B cell (primary cell): ENCODE measurements around the gene FAM20C. TPM values are rescaled to one million over a fixed set of nuclear protein-coding genes. Genes with fewer than 3 reads are reported as not detected.
"Not testable (repeated sequence)": the region's sequence is repeated elsewhere in the genome, so short reads cannot be mapped to it uniquely, and the experiment has no call there.

ENCODE experiments used
- ATAC-seq: fragments of 200-7000 bp; cut with Tn5 transposase; one replicate; pipeline ENCODE4 v1.10.0; 2021; ENCODE audit warnings: low read depth, mild to moderate bottlenecking, moderate number of reproducible peaks, moderate library complexity
- CTCF ChIA-PET: fragments of 350-600 bp; sonication (Branson Sonifier 250); formaldehyde crosslinking; loops from one replicate; lab custom pipeline; 2021; ENCODE audit warnings: antibody characterized with exemption, inconsistent platforms; lab: Charles Lee
- POLR2A ChIA-PET: fragments of 350-600 bp; sonication (Branson Sonifier 250); formaldehyde crosslinking; loops from one replicate; lab custom pipeline; 2021; ENCODE audit warnings: antibody characterized with exemption; lab: Charles Lee
- DNase-seq: peaks from one replicate; pipeline ENCODE4 v3.0.0; 2013
- H2AFZ ChIP-seq: 2 replicates; pipeline ENCODE4 v1.6.1; 2012; ENCODE audit warnings: mild to moderate bottlenecking, low read depth, low read length; ENCODE audit not compliant: insufficient read depth, poor library complexity, severe bottlenecking
- H3K27ac ChIP-seq, 2 donors: 1 replicate in 1 of 2; 2 replicates in 1 of 2; pipeline ENCODE4 v1.5.1; 2012 to 2013; ENCODE audit warnings: low read length in 2 of 2, mild to moderate bottlenecking in 2 of 2, moderate library complexity in 1 of 2
- H3K27me3 ChIP-seq, 4 experiments: fragments of 200-600 bp in 1 of 4; sonication (generic) in 1 of 4; replicated peaks in 1 of 4; 1 replicate in 2 of 4; 2 replicates in 2 of 4; pipeline versions ENCODE4 v1.6.1 to v1.7.0; 2013 to 2016; ENCODE audit warnings: low read length in 3 of 4, mild to moderate bottlenecking in 2 of 4, mixed read lengths in 1 of 4, moderate library complexity in 1 of 4; ENCODE audit not compliant: insufficient read depth in 4 of 4, control insufficient read depth in 3 of 4; ENCODE audit errors: control extremely low read depth in 1 of 4
- H3K36me3 ChIP-seq, 2 experiments: replicated peaks in 1 of 2; 1 replicate in 1 of 2; 2 replicates in 1 of 2; pipeline versions ENCODE4 v1.6.1 to v1.7.1; 2013; ENCODE audit warnings: low read length in 1 of 2; ENCODE audit not compliant: insufficient read depth in 2 of 2, control insufficient read depth in 1 of 2; ENCODE audit errors: control extremely low read depth in 1 of 2, extremely low read depth in 1 of 2
- H3K4me1 ChIP-seq, 2 donors: fragments of 200-600 bp in 1 of 2; sonication (generic) in 1 of 2; 1 replicate in 1 of 2; 2 replicates in 1 of 2; pipeline versions ENCODE4 v1.5.1 to v1.6.1; 2013 to 2017; ENCODE audit warnings: low read length in 2 of 2; ENCODE audit not compliant: control insufficient read depth in 2 of 2, insufficient read depth in 2 of 2
- H3K4me2 ChIP-seq: replicated peaks from 2 replicates; pipeline ENCODE3; 2012; ENCODE audit warnings: mild to moderate bottlenecking, low read depth, low read length; ENCODE audit not compliant: poor library complexity, severe bottlenecking
- H3K4me3 ChIP-seq, 5 experiments: fragments of 200-600 bp in 1 of 5; sonication (generic) in 1 of 5; 1 replicate in 3 of 5; 2 replicates in 2 of 5; pipeline versions ENCODE4 v1.5.1 to v1.7.0; 2011 to 2016; ENCODE audit warnings: low read length in 4 of 5, mild to moderate bottlenecking in 4 of 5, low read depth in 2 of 5, control low read depth in 1 of 5, moderate library complexity in 1 of 5; ENCODE audit not compliant: insufficient read depth in 1 of 5; ENCODE audit errors: control extremely low read depth in 1 of 5, extremely low read depth in 1 of 5
- H3K79me2 ChIP-seq: fragments of 200-600 bp; sonication (generic); one replicate; pipeline ENCODE4 v1.6.0; 2016; ENCODE audit warnings: low read length; ENCODE audit not compliant: control insufficient read depth, insufficient read depth
- H3K9ac ChIP-seq: fragments of 200-600 bp; sonication (generic); 2 replicates; pipeline ENCODE4 v1.6.1; 2017; ENCODE audit warnings: mild to moderate bottlenecking, low read length, moderate library complexity
- H3K9me3 ChIP-seq, 3 donors: one replicate each; pipeline versions ENCODE4 v1.6.1 to v1.7.1; 2013; ENCODE audit warnings: low read length in 2 of 3; ENCODE audit not compliant: control insufficient read depth in 2 of 3, insufficient read depth in 1 of 3; ENCODE audit errors: control extremely low read depth in 1 of 3
- H4K20me1 ChIP-seq: 2 replicates; pipeline ENCODE4 v1.6.0; 2012; ENCODE audit warnings: mild to moderate bottlenecking, low read length; ENCODE audit not compliant: insufficient read depth, control insufficient read depth, poor library complexity, severe bottlenecking
- H3K27ac Mint-ChIP-seq: one replicate; pipeline ENCODE4 v1.8.0; 2021; ENCODE audit warnings: mixed read lengths
- H3K27me3 Mint-ChIP-seq: one replicate; pipeline ENCODE4 v1.8.0; 2021; ENCODE audit warnings: mixed read lengths
- H3K4me1 Mint-ChIP-seq: one replicate; pipeline ENCODE4 v1.8.0; 2021; ENCODE audit warnings: mixed read lengths
- H3K4me3 Mint-ChIP-seq: one replicate; pipeline ENCODE4 v1.8.0; 2021; ENCODE audit warnings: mixed read lengths
- H3K9me3 Mint-ChIP-seq: one replicate; pipeline ENCODE4 v1.8.0; 2022; ENCODE audit warnings: mixed read lengths; ENCODE audit not compliant: insufficient read depth
- CTCF ChIP-seq: fragments of 200-600 bp; IDR thresholded peaks from one replicate; pipeline ENCODE4 v1.8.0; 2022; ENCODE audit warnings: antibody characterized with exemption, mild to moderate bottlenecking
- EZH2 ChIP-seq: IDR thresholded peaks from 2 replicates; pipeline ENCODE4 v1.6.1; 2012; ENCODE audit warnings: borderline replicate concordance, low read depth, mild to moderate bottlenecking, moderate library complexity, low read length; ENCODE audit not compliant: insufficient read depth, poor library complexity, severe bottlenecking
- WGBS: methylation state at CpG from one replicate; pipeline ENCODE4 v1.1.5; 2013; ENCODE audit warnings: missing lambda C conversion rate; ENCODE audit not compliant: insufficient coverage; 5-methylcytosine and 5-hydroxymethylcytosine counted together
- intact Hi-C: fragments of 100-400 bp; cut with micrococcal nuclease; formaldehyde crosslinking; loops from one replicate; pipeline ENCODE4 v1.10.0; 2022
- polyA plus RNA-seq: library from polyadenylated mRNA; depleted of rRNA; stranded (reverse); fragments of >200 nt; gene quantifications from 2 replicates; pipeline ENCODE4 v1.2.3, GENCODE V29; 2012
- total RNA-seq, 2 donors: library from RNA; stranded (reverse); fragments of 120-200 nt in 1 of 2; gene quantifications; 1 replicate in 1 of 2; 2 replicates in 1 of 2; pipeline versions ENCODE4 v1.2.3 to v1.2.4, GENCODE V29; 2013 to 2022

Gene FAM20C
- total and polyA plus RNA-seq, 2 donors (not counting 1 experiment from before 2014, with no cell fraction given), result 0.54 to 0.81 TPM

- ATAC-seq (no peak), DNase-seq (no peak)
- intact Hi-C loops, result no loop called here
- no peaks in the 10 kb centered on the region for H3K79me2 ChIP-seq
- Mint-ChIP-seq H3K4me1 (no peaks in the 10 kb centered on the region), H3K4me3 (no peak overlapping the region), H3K27ac (no peak overlapping the region), H3K27me3 (no peaks in the 10 kb centered on the region), H3K9me3 (no peaks in the 10 kb centered on the region)
- H3K9ac ChIP-seq, result no peak overlapping the region
- peaks cover 0 to 36% (median 0%) of the 10 kb centered on the region in 3 donors for H3K9me3 ChIP-seq
- TF ChIP-seq CTCF, result no peak
- no peak for TF ChIP-seq EZH2
- H4K20me1 ChIP-seq, result no peaks in the 10 kb centered on the region
- POLR2A ChIA-PET, result no interaction called here
- H3K36me3 ChIP-seq, result no peaks in the 10 kb centered on the region
- no peaks in the 10 kb centered on the region for H3K27me3 ChIP-seq
- H2AFZ ChIP-seq, result no peak overlapping the region
- WGBS, result 96% methylated on average over 48 of the region's 49 CpGs
- no peak overlapping the region for H3K4me3 ChIP-seq
- CTCF ChIA-PET, result no interaction called here
- no peaks in the 10 kb centered on the region for H3K4me1 ChIP-seq
- no peak overlapping the region for H3K4me2 ChIP-seq
- H3K27ac ChIP-seq, result no peak overlapping the region
Observed at GRCh38 chr7:205115-206010, 13.0 kb downstream of the FAM20C start.

- H3K27ac Mint-ChIP-seq, POLR2A ChIA-PET, H3K9ac ChIP-seq, DNase-seq, H3K79me2 ChIP-seq, H3K9me3 Mint-ChIP-seq, H3K27me3 ChIP-seq, H3K4me1 ChIP-seq, H3K27ac ChIP-seq, ATAC-seq, H4K20me1 ChIP-seq, H3K4me3 Mint-ChIP-seq, H3K4me2 ChIP-seq, CTCF ChIA-PET, H3K27me3 Mint-ChIP-seq, H3K36me3 ChIP-seq, H3K4me3 ChIP-seq, H2AFZ ChIP-seq, H3K4me1 Mint-ChIP-seq, intact Hi-C loops: not testable (repeated sequence)
- H3K9me3 ChIP-seq, result peaks cover 0 to 36% (median 0%) of the 10 kb centered on the region in 3 donors
- 83% methylated on average over 26 of the region's 31 CpGs for WGBS
Observed at GRCh38 chr7:206351-206750, 14.0 kb downstream of the FAM20C start.
